ENCODE data around the gene FUBP3.
"Not testable (repeated sequence)": the region's sequence is repeated elsewhere in the genome, so short reads cannot be mapped to it uniquely, and the experiment has no call there.

Gene FUBP3

DNA sequence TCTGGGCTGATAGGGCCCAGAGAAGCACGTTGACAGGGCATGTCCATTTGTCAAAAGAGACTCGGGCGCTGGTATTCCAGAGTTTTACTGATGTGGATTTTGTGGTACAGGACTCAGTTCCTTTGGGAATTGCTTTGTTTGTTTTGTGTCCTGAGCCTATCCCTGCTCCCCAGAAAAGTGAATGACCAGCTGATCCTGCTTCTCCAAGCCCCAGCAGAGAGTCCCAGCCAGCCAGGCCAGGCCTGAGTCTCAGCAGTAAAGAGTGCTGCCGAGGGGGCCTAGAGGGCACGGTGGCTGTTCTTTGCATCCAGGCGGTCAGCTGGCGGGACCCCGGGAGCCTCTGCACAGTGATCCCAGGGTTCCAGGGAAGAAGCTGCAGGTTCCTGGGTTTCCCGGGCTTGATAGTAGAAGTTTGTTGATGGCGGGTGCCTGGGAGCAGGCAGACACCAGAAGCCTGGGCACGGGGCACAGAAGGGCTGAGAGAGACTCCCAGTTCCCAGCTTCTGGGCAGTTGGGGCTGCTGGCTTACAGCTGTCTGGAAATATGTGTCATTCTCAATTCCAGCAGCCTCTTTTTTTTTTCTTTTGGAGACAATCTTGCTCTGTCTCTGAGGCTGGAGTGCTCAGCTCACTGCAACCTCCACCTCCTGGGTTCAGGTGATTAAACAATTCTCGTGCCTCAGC, 93.7 kb downstream of the FUBP3 start:
- Histone ChIP-seq H3K27ac (no peak overlapping the region), H3K4me3 (no peak overlapping the region)

DNA sequence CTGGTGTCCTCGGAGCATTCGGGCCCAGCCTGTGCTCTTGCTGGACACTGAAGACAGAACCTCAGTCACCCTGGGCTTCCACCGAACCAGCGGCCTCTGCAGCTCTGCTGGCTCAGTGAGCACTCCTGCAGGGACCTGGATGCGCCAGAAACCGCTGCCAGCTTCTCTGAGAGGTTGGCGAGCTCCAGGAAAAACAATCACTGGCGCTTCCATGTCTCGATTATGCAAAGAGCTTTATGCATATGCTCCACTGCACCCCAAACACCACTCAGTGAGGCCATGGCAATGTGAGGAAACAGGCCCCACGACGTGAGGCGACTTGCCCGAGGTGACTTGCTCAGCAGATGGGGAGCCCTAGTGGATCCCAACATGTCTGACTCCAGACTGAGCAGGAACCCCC, 96.0 kb downstream of the FUBP3 start:
- Histone ChIP-seq H3K27ac (no peak overlapping the region), H3K4me3 (no peak overlapping the region)

DNA sequence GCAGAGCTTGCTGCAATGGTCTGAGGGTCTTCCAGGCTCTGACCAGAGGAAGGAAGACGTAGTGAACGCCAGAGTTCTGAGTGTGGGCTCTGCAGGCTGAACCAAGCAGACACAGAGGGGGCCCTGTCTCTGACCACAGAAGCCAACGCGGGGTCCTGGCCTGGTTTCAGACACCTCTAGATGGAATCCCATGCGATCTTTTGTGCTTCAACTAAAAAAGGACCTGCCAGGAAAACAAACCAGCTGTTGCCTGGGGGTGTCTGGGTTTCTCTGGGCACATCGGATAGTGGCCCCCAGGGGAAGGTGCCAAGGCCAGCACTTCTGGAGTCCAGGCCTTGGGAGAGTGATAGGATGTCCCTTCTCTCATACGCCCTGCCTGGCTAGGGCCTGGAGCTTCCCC, 97.9 kb downstream of the FUBP3 start:
- H3K4me3 ChIP-seq: no peak overlapping the region
- no peak overlapping the region for H3K27ac ChIP-seq

DNA sequence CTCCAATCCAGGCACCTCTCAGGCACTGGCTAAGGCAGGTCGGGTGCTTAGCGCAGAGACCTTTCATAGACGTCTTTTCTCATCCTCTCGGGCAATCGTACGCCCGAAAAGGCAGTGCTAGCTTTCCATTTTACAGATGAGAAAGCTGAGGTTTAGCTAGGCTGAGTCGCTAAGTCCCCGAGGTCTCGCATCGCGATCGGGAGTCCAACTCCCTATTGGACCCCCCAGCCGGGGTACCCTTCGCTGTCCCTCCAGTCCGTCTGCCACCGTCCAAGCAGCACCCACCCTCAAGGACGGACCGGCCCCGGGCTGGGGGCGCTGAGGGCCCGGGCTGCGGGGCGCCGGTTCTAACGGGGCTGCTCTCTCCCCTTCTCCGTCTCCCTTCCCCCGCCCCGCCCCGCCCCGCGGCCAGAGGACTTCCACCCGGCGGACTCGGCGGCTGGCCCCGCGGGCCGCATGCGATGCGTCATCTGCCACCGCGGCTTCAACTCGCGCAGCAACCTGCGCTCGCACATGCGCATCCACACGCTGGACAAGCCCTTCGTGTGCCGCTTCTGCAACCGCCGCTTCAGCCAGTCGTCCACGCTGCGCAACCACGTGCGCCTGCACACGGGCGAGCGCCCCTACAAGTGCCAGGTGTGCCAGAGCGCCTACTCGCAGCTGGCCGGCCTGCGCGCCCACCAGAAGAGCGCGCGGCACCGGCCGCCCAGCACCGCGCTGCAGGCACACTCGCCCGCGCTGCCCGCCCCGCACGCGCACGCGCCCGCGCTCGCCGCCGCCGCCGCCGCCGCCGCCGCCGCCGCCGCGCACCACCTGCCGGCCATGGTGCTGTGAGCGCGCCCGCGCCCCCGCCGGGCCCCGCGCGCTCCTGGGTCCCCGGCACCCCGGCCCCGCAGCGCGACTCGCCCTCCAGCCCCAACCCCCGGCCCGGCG, 101.7 kb downstream of the FUBP3 start:
- Histone ChIP-seq H3K27ac (peak overlapping the region in 1 of 21 experiments; percentile 7), H3K4me3 (peak overlapping the region; percentile 39 to 47 (median 43))

DNA sequence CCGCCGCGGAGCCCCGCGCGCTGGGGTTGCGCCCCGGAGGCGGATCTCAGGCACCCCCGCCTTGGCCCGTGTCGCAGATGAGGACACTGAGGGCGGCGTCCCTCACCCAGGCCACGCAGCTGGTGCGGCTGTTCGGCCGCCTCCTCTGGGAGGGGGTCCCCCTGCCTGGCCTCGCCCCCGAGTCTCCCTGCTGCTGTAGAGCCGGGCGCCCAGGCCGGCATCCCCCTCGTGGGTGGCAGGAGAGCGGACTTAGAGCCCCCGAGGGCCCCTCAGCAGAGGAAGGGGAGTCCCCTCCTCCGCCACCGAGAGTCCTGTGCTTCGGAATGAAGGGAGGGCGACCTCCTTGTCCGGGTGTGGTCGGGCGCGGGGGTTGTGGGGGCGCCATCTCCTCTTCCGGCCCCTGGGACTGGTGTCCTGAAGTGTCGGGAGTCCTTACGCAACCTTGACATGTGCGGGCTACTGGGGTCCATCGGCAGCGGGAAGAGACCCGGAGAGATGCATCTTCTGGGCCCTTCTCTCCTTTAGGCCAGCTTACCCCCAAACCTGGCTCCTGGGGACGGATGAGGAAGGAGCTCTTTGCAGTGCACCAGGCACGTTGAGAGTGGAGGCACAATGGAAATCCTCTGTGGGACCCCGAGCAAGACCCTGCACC, 102.5 kb downstream of the FUBP3 start:
- H3K4me3 ChIP-seq: peak overlapping the region; percentile 39 to 47 (median 43)
- H3K27ac ChIP-seq: peak overlapping the region in 3 of 21 experiments; percentile 8 to 44 (median 44)

DNA sequence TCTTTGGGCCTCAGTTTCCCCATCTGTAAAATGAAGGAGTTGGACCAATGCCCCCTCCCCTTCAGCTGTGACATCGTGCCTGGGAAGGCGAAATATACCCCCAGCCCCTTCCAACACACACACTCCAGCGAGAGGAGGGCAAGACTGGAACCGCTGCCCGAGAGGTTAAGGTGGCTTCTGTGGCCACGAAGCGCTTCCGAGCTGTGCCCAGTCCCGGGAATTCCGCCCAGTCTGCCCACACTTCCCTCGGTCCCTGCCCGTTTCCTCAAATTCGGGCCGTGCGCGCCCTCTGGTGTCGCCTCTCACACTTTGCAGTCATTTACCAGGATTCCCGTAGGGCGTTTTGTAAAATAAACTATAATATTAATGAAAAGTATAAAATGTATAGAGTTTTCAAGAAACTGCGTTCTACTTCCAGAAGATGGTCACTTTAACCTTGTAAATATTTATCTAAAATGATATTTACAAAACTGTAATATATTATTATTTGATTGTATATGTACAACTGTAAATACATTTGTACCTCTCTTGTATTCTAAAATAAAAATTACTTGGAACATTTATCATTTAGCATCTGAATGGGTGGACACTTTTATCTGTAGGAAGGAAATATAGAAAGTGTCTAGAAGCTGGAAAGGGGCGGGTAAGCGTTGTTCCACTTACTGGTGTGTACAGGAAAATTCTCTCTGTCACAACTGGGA, 103.2 kb downstream of the FUBP3 start:
- peak overlapping the region in 6 of 7 experiments; percentile 39 to 47 (median 44) for H3K4me3 ChIP-seq
- peak overlapping the region in 1 of 21 experiments; percentile 44 for H3K27ac ChIP-seq

DNA sequence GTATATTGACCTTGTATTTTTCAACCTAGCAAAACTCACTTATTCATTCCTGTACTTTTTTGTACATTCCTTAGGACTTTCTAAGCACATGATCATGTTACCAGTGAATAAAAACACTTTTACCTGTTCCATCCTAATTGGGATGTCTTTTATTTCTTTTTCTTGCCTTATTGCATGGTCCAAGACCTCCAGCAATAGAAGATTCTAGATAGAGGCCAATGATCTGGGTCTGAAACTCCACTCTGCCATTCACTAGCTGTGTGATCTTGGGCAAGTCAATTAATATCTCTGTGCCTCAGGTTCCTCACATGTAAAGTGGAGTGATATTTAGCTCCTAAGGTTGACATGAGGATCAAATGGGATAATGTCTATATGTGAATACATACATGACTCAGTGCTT, 105.7 kb downstream of the FUBP3 start:
- no peak overlapping the region for H3K4me3 ChIP-seq
- no peak overlapping the region for H3K27ac ChIP-seq

DNA sequence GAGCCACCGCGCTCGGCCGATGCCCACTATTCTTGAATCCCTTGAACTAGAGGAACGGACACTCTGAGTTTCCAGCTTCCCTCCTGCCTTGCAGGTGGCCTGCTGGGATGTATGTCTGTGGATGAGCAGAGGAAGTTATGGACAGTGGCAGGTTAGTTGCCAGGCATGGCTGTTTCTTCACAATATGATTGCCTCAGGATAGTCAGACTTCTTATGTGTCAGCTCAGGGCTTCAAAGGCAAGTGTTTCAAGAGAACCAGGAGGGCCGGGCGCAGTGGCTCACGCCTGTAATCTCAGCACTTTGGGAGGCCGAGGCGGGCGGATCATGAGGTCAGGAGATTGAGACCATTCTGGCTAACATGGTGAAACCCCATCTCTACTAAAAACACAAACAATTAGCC, 106.6 kb downstream of the FUBP3 start:
- not testable (repeated sequence) for H3K4me3 ChIP-seq, H3K27ac ChIP-seq

DNA sequence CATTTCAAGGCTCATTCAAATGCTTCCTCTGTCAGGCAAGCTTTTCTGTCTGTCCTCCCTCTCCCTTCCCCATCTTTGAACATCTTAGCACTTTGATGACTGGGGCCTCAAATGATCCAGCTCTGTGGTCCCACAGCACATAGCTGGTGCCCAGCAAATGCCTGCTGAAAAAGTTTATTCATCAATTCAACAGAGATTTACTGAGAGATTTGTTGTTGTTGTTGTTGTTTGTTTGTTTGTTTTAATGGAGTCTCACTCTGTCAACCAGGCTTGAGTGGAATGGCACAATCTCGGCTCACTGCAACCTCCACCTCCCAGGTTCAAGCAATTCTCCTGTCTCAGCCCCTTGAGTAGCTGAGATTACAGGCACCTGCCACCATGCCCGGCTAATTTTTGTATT, 108.2 kb downstream of the FUBP3 start:
- Histone ChIP-seq H3K27ac (no peak overlapping the region), H3K4me3 (no peak overlapping the region)

Data from skin epidermis (tissue), 12 donors.